IMR-90 (cell line): ENCODE results near the gene ERC2. TPM values are rescaled to one million over a fixed set of nuclear protein-coding genes. Genes with fewer than 3 reads are reported as not detected.

Experiments used
- ATAC-seq: fragments of 200-7000 bp; cut with Tn5 transposase; 2 replicates; pipeline ENCODE4 v1.9.1; 2020; ENCODE audit warnings: low read depth, mild to moderate bottlenecking, moderate library complexity
- BruUV-seq: library from RNA; stranded (reverse); fragments of 400-500 nt; replicated peaks from 2 replicates; lab custom pipeline; 2021; lab: Mats Ljungman, UMichigan
- CTCF ChIA-PET: fragments of 300-600 bp; formaldehyde crosslinking; extraction: SDS; loops from one replicate; lab custom pipeline; 2021; ENCODE audit warnings: antibody characterized with exemption; lab: Yijun Ruan, JAX
- POLR2A ChIA-PET: fragments of 300-600 bp; sonication (Branson Sonifier 250); formaldehyde crosslinking; loops from one replicate; lab custom pipeline; 2022; ENCODE audit warnings: antibody characterized with exemption; ENCODE audit not compliant: unreplicated experiment; lab: Charles Lee
- DNase-seq: peaks from one replicate; pipeline ENCODE4 v3.0.0; 2013
- H2AFZ ChIP-seq: replicated peaks from 2 replicates; pipeline ENCODE3; 2013; ENCODE audit warnings: low read length, mild to moderate bottlenecking; ENCODE audit not compliant: poor library complexity
- H2AK5ac ChIP-seq: 2 replicates; pipeline ENCODE4 v1.6.1; 2013; ENCODE audit warnings: low read depth, low read length, inconsistent platforms
- H2AK9ac ChIP-seq: replicated peaks from 2 replicates; pipeline ENCODE3; 2013; ENCODE audit warnings: mild to moderate bottlenecking, low read depth, low read length, moderate library complexity; ENCODE audit not compliant: poor library complexity
- H2BK120ac ChIP-seq: 2 replicates; pipeline ENCODE4 v1.6.1; 2013; ENCODE audit warnings: low read depth, low read length, inconsistent platforms
- H2BK15ac ChIP-seq: 3 replicates; pipeline ENCODE4 v1.6.1; 2013; ENCODE audit warnings: low read depth, low read length, inconsistent platforms
- H2BK20ac ChIP-seq: 2 replicates; pipeline ENCODE4 v1.6.1; 2013; ENCODE audit warnings: low read depth, mild to moderate bottlenecking, inconsistent platforms, low read length, moderate library complexity
- H2BK5ac ChIP-seq: 2 replicates; pipeline ENCODE4 v1.6.1; 2013; ENCODE audit warnings: mild to moderate bottlenecking, low read depth, low read length, inconsistent platforms; ENCODE audit not compliant: poor library complexity, severe bottlenecking
- H3K14ac ChIP-seq: replicated peaks from 2 replicates; pipeline ENCODE4 v1.6.1; 2013; ENCODE audit warnings: low read depth, low read length, inconsistent platforms
- H3K18ac ChIP-seq: 2 replicates; pipeline ENCODE4 v1.6.1; 2013; ENCODE audit warnings: low read depth, low read length, control low read depth
- H3K23ac ChIP-seq: 2 replicates; pipeline ENCODE4 v1.6.1; 2013; ENCODE audit warnings: low read depth, low read length, inconsistent platforms
- H3K27ac ChIP-seq: 2 replicates; pipeline ENCODE4 v1.5.1; 2013; ENCODE audit warnings: mild to moderate bottlenecking, control low read depth, low read length; ENCODE audit not compliant: insufficient read depth
- H3K27me3 ChIP-seq: 2 replicates; pipeline ENCODE4 v1.6.1; 2013; ENCODE audit warnings: low read length; ENCODE audit not compliant: control insufficient read depth, insufficient read depth
- H3K36me3 ChIP-seq: 2 replicates; pipeline ENCODE4 v1.6.1; 2013; ENCODE audit warnings: low read length, mixed read lengths; ENCODE audit not compliant: control insufficient read depth, insufficient read depth
- H3K4ac ChIP-seq: 2 replicates; pipeline ENCODE4 v1.6.1; 2013; ENCODE audit warnings: low read depth, low read length, inconsistent platforms
- H3K4me1 ChIP-seq: 2 replicates; pipeline ENCODE4 v1.6.1; 2013; ENCODE audit warnings: low read length, mixed read lengths; ENCODE audit not compliant: control insufficient read depth, insufficient read depth
- H3K4me2 ChIP-seq: 2 replicates; pipeline ENCODE4 v1.6.1; 2013; ENCODE audit warnings: low read depth, mild to moderate bottlenecking, control low read depth, low read length, moderate library complexity
- H3K4me3 ChIP-seq: 2 replicates; pipeline ENCODE4 v1.5.1; 2013; ENCODE audit warnings: low read depth, mild to moderate bottlenecking, control low read depth, low read length, moderate library complexity; ENCODE audit not compliant: insufficient read depth
- H3K56ac ChIP-seq: 2 replicates; pipeline ENCODE4 v1.6.1; 2013; ENCODE audit warnings: low read length, inconsistent platforms; ENCODE audit not compliant: insufficient read depth; ENCODE audit errors: extremely low read depth
- H3K79me1 ChIP-seq, 2 experiments: 2 replicates each; pipeline ENCODE4 v1.6.1; 2013; ENCODE audit warnings: low read length in 2 of 2, inconsistent platforms in 1 of 2, low read depth in 1 of 2
- H3K9ac ChIP-seq: 2 replicates; pipeline ENCODE4 v1.6.1; 2013; ENCODE audit warnings: low read depth, low read length, control low read depth
- H3K9me1 ChIP-seq: 2 replicates; pipeline ENCODE4 v1.6.1; 2013; ENCODE audit warnings: low read length, inconsistent platforms; ENCODE audit not compliant: insufficient read depth
- H3K9me3 ChIP-seq: 2 replicates; pipeline ENCODE4 v1.6.1; 2013; ENCODE audit warnings: low read length; ENCODE audit not compliant: control insufficient read depth, insufficient read depth
- H4K20me1 ChIP-seq: 2 replicates; pipeline ENCODE4 v1.6.1; 2013; ENCODE audit warnings: low read length, inconsistent platforms; ENCODE audit not compliant: insufficient read depth
- H4K5ac ChIP-seq: 2 replicates; pipeline ENCODE4 v1.6.1; 2013; ENCODE audit warnings: mild to moderate bottlenecking, low read depth, low read length, control low read depth
- H4K8ac ChIP-seq, 2 experiments: 2 replicates each; pipeline ENCODE4 v1.6.1; 2013; ENCODE audit warnings: low read depth in 2 of 2, low read length in 2 of 2, control low read depth in 1 of 2, inconsistent platforms in 1 of 2
- H4K91ac ChIP-seq: 2 replicates; pipeline ENCODE4 v1.6.1; 2013; ENCODE audit warnings: low read depth, low read length, inconsistent platforms; ENCODE audit not compliant: insufficient read depth
- BHLHE40 ChIP-seq: fragments of 150-350 bp; IDR thresholded peaks from 2 replicates; pipeline ENCODE4 v1.6.1; 2016; ENCODE audit warnings: mild to moderate bottlenecking, low read depth, low read length
- CEBPB ChIP-seq: IDR thresholded peaks from 2 replicates; pipeline ENCODE4 v1.6.1; 2012; ENCODE audit warnings: low read depth, low read length, improper control_type of control experiment
- CHD1 ChIP-seq: IDR thresholded peaks from 2 replicates; pipeline ENCODE4 v1.6.1; 2012; ENCODE audit warnings: low read depth, low read length, improper control_type of control experiment
- FOS ChIP-seq: fragments of 150-350 bp; IDR thresholded peaks from 2 replicates; pipeline ENCODE4 v1.6.1; 2016; ENCODE audit warnings: low read depth, low read length
- MAFK ChIP-seq: IDR thresholded peaks from 2 replicates; pipeline ENCODE4 v1.6.1; 2012; ENCODE audit warnings: low read depth, low read length, improper control_type of control experiment
- MAZ ChIP-seq: IDR thresholded peaks from 2 replicates; pipeline ENCODE4 v1.6.1; 2012; ENCODE audit warnings: low read depth, mild to moderate bottlenecking, low read length, improper control_type of control experiment, moderate library complexity, borderline replicate concordance
- MXI1 ChIP-seq: IDR thresholded peaks from 2 replicates; pipeline ENCODE4 v1.6.1; 2012; ENCODE audit warnings: low read depth, mild to moderate bottlenecking, low read length, moderate library complexity, borderline replicate concordance
- NFE2L2 ChIP-seq: fragments of 150-350 bp; IDR thresholded peaks from 2 replicates; pipeline ENCODE4 v1.6.1; 2016; ENCODE audit warnings: low read depth, mild to moderate bottlenecking, low read length
- POLR2A ChIP-seq: IDR thresholded peaks from 2 replicates; pipeline ENCODE4 v1.6.1; 2012; ENCODE audit warnings: mild to moderate bottlenecking, low read depth, low read length
- RAD21 ChIP-seq: IDR thresholded peaks from 2 replicates; pipeline ENCODE4 v1.6.1; 2012; ENCODE audit warnings: low read length, improper control_type of control experiment
- RCOR1 ChIP-seq: IDR thresholded peaks from 2 replicates; pipeline ENCODE4 v1.6.1; 2012; ENCODE audit warnings: mild to moderate bottlenecking, low read length, improper control_type of control experiment; ENCODE audit not compliant: insufficient replicate concordance
- RFX5 ChIP-seq: IDR thresholded peaks from 2 replicates; pipeline ENCODE4 v1.8.0; 2012; ENCODE audit warnings: low read depth, mild to moderate bottlenecking, low read length, moderate library complexity
- SMC3 ChIP-seq: fragments of 150-350 bp; IDR thresholded peaks from 2 replicates; pipeline ENCODE4 v1.6.1; 2016; ENCODE audit warnings: low read depth, mild to moderate bottlenecking, antibody characterized with exemption, low read length, moderate library complexity
- dilution Hi-C: fragments of 300-500 bp; cut with HindIII; formaldehyde crosslinking; loops from one replicate; pipeline ENCODE4 v1.14.3; 2018; ENCODE audit warnings: low sequenced_read_pairs; ENCODE audit not compliant: unreplicated experiment
- in situ Hi-C: fragments of 300-500 bp; cut with MboI; formaldehyde crosslinking; loops from 3 replicates; pipeline ENCODE4 v1.14.3; 2019; ENCODE audit warnings: low sequenced_read_pairs, inconsistent platforms, mixed read lengths
- intact Hi-C: fragments of 100-400 bp; cut with micrococcal nuclease; formaldehyde crosslinking; loops from 2 replicates; pipeline ENCODE4 v1.10.0; 2022
- polyA plus RNA-seq, 3 experiments: library from polyadenylated mRNA; depleted of rRNA; stranded (reverse); fragments of >200 nt; gene quantifications; 2 replicates each; pipeline ENCODE4 v1.2.3, GENCODE V29; 2012; ENCODE audit warnings: low replicate concordance in 1 of 3
- total RNA-seq: library from RNA; depleted of rRNA; stranded (reverse); fragments of >200 nt; gene quantifications from 2 replicates; pipeline ENCODE4 v1.2.3, GENCODE V29; 2012
- TF ChIP-seq, protein P1 (sequence below): fragments of 150-350 bp; IDR thresholded peaks from 2 replicates; pipeline ENCODE4 v1.6.1; 2016; ENCODE audit warnings: low read depth, mild to moderate bottlenecking, low read length, moderate library complexity, borderline replicate concordance
- TF ChIP-seq, protein P2 (sequence below): fragments of 150-350 bp; IDR thresholded peaks from 2 replicates; pipeline ENCODE4 v1.6.1; 2017; ENCODE audit warnings: mild to moderate bottlenecking, antibody characterized with exemption, low read length, low read depth
- TF ChIP-seq, protein P3 (sequence below): conservative IDR thresholded peaks from 2 replicates; pipeline ENCODE4 v1.5.1; 2012; ENCODE audit warnings: mild to moderate bottlenecking, low read depth, low read length, improper control_type of control experiment

Gene ERC2
- total and polyA plus RNA-seq, 2 of the 4 experiments (the other 2 are of a cell fraction): 0.17 to 0.18 TPM

DNA sequence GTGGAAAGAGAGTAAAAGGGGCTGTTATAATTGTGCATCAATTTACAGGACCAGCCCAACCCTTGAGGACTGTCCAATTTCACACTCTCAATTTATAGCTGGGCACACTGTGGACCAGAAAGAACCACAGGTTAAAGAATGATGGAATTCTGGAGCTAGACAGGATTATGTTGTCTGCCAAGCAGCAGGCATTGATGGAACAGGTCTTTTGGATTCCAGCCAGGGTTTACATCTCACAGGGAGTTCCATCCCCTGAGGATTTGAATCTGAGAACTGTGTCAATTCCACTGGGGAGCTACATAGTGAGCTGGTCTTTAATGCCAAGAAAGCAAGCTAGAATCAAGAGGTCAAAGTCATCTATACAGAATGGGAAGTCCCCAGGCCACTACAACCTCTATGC lies 591.7 kb downstream of the ERC2 start:
- Histone ChIP-seq H3K14ac (no peak overlapping the region), H3K36me3 (no peaks in the 10 kb centered on the region), H2BK5ac (no peak overlapping the region), H3K4me1 (peaks cover 9% of the 10 kb centered on the region), H2AFZ (no peak overlapping the region), H3K9me3 (no peaks in the 10 kb centered on the region), H4K5ac (no peak overlapping the region), H3K4me3 (no peak overlapping the region), H4K8ac (no peak overlapping the region), H3K56ac (no peak overlapping the region), H4K91ac (no peak overlapping the region), H2BK15ac (no peak overlapping the region), H3K9me1 (peaks cover 14% of the 10 kb centered on the region), H3K9ac (no peak overlapping the region), H3K23ac (no peak overlapping the region), H3K4ac (no peak overlapping the region), H3K27ac (no peak overlapping the region), H3K18ac (no peak overlapping the region), H2AK5ac (no peak overlapping the region), H2BK20ac (no peak overlapping the region), H3K4me2 (no peak overlapping the region), H3K79me1 (no peaks in the 10 kb centered on the region), H3K27me3 (no peaks in the 10 kb centered on the region), H4K20me1 (no peaks in the 10 kb centered on the region), H2AK9ac (no peak overlapping the region), H2BK120ac (no peak overlapping the region)
- no TSS peak for BruUV-seq
- dilution Hi-C loops: no loop called here
- TF ChIP-seq RCOR1: no peak
- TF ChIP-seq MAZ: no peak
- TF ChIP-seq NFE2L2: no peak
- TF ChIP-seq, protein P1, sequence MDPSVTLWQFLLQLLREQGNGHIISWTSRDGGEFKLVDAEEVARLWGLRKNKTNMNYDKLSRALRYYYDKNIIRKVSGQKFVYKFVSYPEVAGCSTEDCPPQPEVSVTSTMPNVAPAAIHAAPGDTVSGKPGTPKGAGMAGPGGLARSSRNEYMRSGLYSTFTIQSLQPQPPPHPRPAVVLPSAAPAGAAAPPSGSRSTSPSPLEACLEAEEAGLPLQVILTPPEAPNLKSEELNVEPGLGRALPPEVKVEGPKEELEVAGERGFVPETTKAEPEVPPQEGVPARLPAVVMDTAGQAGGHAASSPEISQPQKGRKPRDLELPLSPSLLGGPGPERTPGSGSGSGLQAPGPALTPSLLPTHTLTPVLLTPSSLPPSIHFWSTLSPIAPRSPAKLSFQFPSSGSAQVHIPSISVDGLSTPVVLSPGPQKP: no peak
- TF ChIP-seq FOS: no peak
- TF ChIP-seq SMC3: no peak
- no peak for TF ChIP-seq CEBPB
- no peak for TF ChIP-seq RAD21
- no peak for TF ChIP-seq MAFK
- TF ChIP-seq, protein P2, sequence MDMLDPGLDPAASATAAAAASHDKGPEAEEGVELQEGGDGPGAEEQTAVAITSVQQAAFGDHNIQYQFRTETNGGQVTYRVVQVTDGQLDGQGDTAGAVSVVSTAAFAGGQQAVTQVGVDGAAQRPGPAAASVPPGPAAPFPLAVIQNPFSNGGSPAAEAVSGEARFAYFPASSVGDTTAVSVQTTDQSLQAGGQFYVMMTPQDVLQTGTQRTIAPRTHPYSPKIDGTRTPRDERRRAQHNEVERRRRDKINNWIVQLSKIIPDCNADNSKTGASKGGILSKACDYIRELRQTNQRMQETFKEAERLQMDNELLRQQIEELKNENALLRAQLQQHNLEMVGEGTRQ: no peak
- TF ChIP-seq POLR2A: no peak
- no peak for TF ChIP-seq RFX5
- TF ChIP-seq CHD1: no peak
- TF ChIP-seq, protein P3, sequence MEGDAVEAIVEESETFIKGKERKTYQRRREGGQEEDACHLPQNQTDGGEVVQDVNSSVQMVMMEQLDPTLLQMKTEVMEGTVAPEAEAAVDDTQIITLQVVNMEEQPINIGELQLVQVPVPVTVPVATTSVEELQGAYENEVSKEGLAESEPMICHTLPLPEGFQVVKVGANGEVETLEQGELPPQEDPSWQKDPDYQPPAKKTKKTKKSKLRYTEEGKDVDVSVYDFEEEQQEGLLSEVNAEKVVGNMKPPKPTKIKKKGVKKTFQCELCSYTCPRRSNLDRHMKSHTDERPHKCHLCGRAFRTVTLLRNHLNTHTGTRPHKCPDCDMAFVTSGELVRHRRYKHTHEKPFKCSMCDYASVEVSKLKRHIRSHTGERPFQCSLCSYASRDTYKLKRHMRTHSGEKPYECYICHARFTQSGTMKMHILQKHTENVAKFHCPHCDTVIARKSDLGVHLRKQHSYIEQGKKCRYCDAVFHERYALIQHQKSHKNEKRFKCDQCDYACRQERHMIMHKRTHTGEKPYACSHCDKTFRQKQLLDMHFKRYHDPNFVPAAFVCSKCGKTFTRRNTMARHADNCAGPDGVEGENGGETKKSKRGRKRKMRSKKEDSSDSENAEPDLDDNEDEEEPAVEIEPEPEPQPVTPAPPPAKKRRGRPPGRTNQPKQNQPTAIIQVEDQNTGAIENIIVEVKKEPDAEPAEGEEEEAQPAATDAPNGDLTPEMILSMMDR: no peak
- TF ChIP-seq MXI1: no peak
- TF ChIP-seq BHLHE40: no peak
- in situ Hi-C loops: no loop called here
- intact Hi-C loops: no loop called here
- ATAC-seq (no peak), DNase-seq (no peak)
- ChIA-PET POLR2A (no interaction called here), CTCF (no interaction called here)
